Upper lobe of right lung (tissue), 1 donor: ENCODE data around the gene SETD1A. TPM values are rescaled to one million over a fixed set of nuclear protein-coding genes. Genes with fewer than 3 reads are reported as not detected.

Experiments used
- ATAC-seq: fragments of 200-7000 bp; cut with Tn5 transposase; one replicate; pipeline ENCODE4 v1.9.1; 2020; ENCODE audit warnings: mild to moderate bottlenecking, moderate library complexity
- DNase-seq: peaks from one replicate; pipeline ENCODE4 v3.0.0-alpha.2; 2020
- H3K27ac ChIP-seq: fragments of 200-600 bp; one replicate; pipeline ENCODE4 v1.8.0; 2022
- H3K27me3 ChIP-seq: fragments of 200-600 bp; one replicate; pipeline ENCODE4 v1.8.0; 2022; ENCODE audit warnings: mild to moderate bottlenecking
- H3K36me3 ChIP-seq: fragments of 200-600 bp; one replicate; pipeline ENCODE4 v1.8.0; 2022
- H3K4me1 ChIP-seq: fragments of 200-600 bp; one replicate; pipeline ENCODE4 v1.8.0; 2022
- H3K4me3 ChIP-seq: fragments of 200-600 bp; one replicate; pipeline ENCODE4 v1.8.0; 2022; ENCODE audit warnings: mild to moderate bottlenecking
- H3K9me3 ChIP-seq: fragments of 200-600 bp; one replicate; pipeline ENCODE4 v1.8.0; 2022
- intact Hi-C: fragments of 100-400 bp; cut with DNase I; formaldehyde crosslinking; loops from one replicate; pipeline ENCODE4 v1.11.0; 2022
- total RNA-seq: library from RNA; stranded (reverse); fragmentation: NEBNext Ultra II Directional; extraction: Animal tissue kit (Norgen Biotek cat#: 25700); gene quantifications from one replicate; pipeline ENCODE4 v1.2.1, GENCODE V29; 2021
- TF ChIP-seq, protein P1 (sequence below): fragments of 200-600 bp; IDR thresholded peaks from one replicate; pipeline ENCODE4 v1.8.0; 2022; ENCODE audit warnings: antibody characterized with exemption
- donor health status: DM: no; HTN: yes; CAD: no; lungs with severe emphysema.

SETD1A gene
- total RNA-seq, 1 donor from 2014 or later: 18.6 TPM

- ATAC-seq (no peak), DNase-seq (no peak)
- H3K9me3 ChIP-seq: no peaks in the 10 kb centered on the region
- H3K4me3 ChIP-seq: no peak overlapping the region
- H3K36me3 ChIP-seq: peaks cover 4% of the 10 kb centered on the region
- H3K4me1 ChIP-seq: peaks cover 11% of the 10 kb centered on the region
- intact Hi-C loops: no loop called here
- no peaks in the 10 kb centered on the region for H3K27me3 ChIP-seq
- no peak overlapping the region for H3K27ac ChIP-seq
- TF ChIP-seq, protein P1, sequence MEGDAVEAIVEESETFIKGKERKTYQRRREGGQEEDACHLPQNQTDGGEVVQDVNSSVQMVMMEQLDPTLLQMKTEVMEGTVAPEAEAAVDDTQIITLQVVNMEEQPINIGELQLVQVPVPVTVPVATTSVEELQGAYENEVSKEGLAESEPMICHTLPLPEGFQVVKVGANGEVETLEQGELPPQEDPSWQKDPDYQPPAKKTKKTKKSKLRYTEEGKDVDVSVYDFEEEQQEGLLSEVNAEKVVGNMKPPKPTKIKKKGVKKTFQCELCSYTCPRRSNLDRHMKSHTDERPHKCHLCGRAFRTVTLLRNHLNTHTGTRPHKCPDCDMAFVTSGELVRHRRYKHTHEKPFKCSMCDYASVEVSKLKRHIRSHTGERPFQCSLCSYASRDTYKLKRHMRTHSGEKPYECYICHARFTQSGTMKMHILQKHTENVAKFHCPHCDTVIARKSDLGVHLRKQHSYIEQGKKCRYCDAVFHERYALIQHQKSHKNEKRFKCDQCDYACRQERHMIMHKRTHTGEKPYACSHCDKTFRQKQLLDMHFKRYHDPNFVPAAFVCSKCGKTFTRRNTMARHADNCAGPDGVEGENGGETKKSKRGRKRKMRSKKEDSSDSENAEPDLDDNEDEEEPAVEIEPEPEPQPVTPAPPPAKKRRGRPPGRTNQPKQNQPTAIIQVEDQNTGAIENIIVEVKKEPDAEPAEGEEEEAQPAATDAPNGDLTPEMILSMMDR: no peak
Observed at GRCh38 chr16:30944352-30944751, 13.2 kb upstream of the SETD1A start.

- H3K27ac ChIP-seq: no peak overlapping the region
- DNase-seq (no peak), ATAC-seq (no peak)
- no peak overlapping the region for H3K4me3 ChIP-seq
- peaks cover 25% of the 10 kb centered on the region for H3K4me1 ChIP-seq
- H3K27me3 ChIP-seq: no peaks in the 10 kb centered on the region
- intact Hi-C loops: no loop called here
- TF ChIP-seq, protein P1: no peak
- peaks cover 4% of the 10 kb centered on the region for H3K36me3 ChIP-seq
- no peaks in the 10 kb centered on the region for H3K9me3 ChIP-seq
Observed at GRCh38 chr16:30946671-30947540, 10.6 kb upstream of the SETD1A start.

DNA sequence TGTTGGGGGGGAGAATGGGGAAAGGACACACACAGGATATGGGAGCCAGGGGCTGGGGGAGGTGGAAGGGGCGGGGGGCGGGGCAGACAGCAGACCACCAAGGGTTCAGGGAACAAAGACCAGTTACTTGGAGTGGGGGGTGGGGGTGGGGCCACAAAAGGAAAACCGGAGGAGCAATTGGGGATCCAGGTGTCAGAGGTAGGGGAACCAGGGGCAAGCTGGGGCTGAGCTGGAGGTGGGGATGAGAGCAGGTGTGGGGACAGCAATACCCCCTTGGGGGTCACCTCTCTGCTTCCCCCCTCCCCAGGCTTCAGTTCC is 10.1 kb upstream of the SETD1A start:
- no peaks in the 10 kb centered on the region for H3K9me3 ChIP-seq
- no peaks in the 10 kb centered on the region for H3K27me3 ChIP-seq
- DNase-seq (no peak), ATAC-seq (no peak)
- H3K4me1 ChIP-seq: peaks cover 21% of the 10 kb centered on the region
- TF ChIP-seq, protein P1: no peak
- peak overlapping the region; percentile 85 for H3K27ac ChIP-seq
- no peak overlapping the region for H3K4me3 ChIP-seq
- peaks cover 2% of the 10 kb centered on the region for H3K36me3 ChIP-seq
- intact Hi-C loops: no loop called here

- Histone ChIP-seq H3K27ac (peak overlapping the region; percentile 85), H3K4me1 (peaks cover 21% of the 10 kb centered on the region), H3K4me3 (peak overlapping the region; percentile 81), H3K9me3 (no peaks in the 10 kb centered on the region), H3K36me3 (no peaks in the 10 kb centered on the region), H3K27me3 (no peaks in the 10 kb centered on the region)
- DNase-seq (peak; percentile 87), ATAC-seq (peak; percentile 65)
- TF ChIP-seq, protein P1: no peak
- intact Hi-C loops: no loop called here
Observed at GRCh38 chr16:30947859-30948666, 9.5 kb upstream of the SETD1A start.

DNA sequence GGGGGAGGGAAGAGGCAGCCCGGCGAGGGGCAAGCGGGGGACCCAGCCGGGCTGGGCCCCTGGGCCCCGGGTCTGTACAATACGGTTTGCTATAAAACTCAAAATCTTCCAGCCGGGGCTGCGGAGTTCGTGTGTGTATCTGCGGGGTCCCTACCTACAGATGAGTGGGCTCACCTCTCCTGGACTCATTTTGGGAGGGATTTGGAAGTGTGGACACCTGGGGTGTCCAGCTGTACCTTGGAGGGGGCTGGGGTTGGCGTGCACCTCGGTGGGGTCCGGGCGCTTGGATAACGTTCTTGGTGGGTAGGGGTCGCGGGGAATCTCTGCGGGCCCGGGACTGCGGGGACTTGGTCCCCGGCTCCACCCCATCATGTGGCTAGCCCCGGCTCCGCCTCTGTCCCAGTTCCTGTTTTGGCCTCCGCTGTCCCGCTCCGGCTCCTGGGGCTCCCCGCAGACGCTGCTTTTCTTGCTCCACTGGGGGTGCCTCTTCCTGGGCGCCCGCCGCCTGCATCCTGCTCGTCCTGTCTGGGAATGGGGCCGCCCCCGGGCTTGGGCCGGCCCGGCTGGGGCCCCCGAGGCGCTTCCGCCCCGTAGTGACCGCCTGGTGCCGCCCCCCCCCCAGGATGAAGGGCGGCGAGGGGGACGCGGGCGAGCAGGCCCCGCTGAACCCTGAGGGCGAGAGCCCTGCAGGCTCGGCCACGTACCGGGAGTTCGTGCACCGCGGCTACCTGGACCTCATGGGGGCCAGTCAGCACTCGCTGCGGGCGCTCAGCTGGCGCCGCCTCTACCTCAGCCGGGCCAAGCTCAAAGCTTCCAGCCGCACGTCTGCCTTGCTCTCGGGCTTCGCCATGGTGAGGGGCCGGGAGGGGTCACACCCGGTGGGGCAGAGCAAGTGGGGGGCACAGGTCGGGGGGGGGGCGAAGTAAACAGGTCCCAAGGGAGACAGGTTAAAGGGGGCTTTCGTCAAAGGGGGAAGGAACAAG is 8.6 kb upstream of the SETD1A start, which contains the start of gene ORAI3:
ORAI3 (plus strand) TSS at position 402 of the 983 bp plus-strand sequence; CDS start at position 624, 222 bp downstream.
- DNase-seq (peak; percentile 91), ATAC-seq (peak; percentile 79)
- peak within 1 kb of the TSS; percentile 85 for H3K27ac ChIP-seq
- H3K4me3 ChIP-seq: peak within 1 kb of the TSS; percentile 81
- TF ChIP-seq, protein P1: no peak
- no peaks in the 10 kb centered on the region for H3K36me3 ChIP-seq
- intact Hi-C loops: no loop called here
- H3K4me1 ChIP-seq: peaks cover 27% of the 10 kb centered on the region
- H3K9me3 ChIP-seq: no peaks in the 10 kb centered on the region
- H3K27me3 ChIP-seq: no peaks in the 10 kb centered on the region
